ENCODE results near the gene UBE3B. TPM values are rescaled to one million over a fixed set of nuclear protein-coding genes. Genes with fewer than 3 reads are reported as not detected.

The UBE3B gene
- total RNA-seq, 2 experiments from 2014 or later: 32.7 to 33.7 TPM

DNA sequence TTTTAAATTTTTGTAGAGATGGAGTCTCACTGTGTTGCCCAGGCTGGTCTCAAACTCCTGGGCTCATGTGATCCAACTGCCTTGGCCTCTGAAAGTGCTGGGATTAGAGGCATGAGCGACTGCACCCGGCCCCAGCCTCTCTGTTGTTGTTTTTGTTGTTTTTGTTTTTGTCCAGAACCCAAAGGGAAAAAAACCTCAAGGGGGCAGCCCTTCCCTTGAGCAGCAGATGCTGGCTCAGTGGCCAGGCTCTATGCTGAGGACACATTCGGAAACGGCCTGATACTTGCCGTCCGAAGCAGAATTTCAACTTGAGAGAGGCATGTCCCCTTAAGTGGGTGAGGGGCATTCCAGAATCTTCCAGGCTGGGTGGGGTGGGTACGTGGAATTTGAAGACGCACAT is 102.8 kb downstream of the UBE3B start:
- ChIA-PET POLR2A (no interaction called here), CTCF (no interaction called here)

- CTCF ChIA-PET: no interaction called here
- POLR2A ChIA-PET: no interaction called here
Observed at GRCh38 chr12:109580684-109581333, 103.4 kb downstream of the UBE3B start.

DNA sequence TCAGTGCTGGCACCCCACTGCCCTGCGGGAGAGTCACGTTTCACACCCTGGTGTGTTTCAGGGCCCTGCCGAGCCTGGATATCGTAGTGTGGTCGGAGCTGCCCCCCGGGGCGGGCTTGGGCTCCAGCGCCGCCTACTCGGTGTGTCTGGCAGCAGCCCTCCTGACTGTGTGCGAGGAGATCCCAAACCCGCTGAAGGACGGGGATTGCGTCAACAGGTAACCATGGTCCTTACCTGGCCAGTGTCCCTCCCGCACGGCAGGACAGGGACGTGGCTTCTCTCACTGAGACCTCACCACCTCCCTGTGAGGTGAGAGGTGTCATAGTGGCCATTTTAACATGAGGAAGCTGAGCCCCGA is 103.9 kb downstream of the UBE3B start:
- ChIA-PET CTCF (no interaction called here), POLR2A (no interaction called here)

DNA sequence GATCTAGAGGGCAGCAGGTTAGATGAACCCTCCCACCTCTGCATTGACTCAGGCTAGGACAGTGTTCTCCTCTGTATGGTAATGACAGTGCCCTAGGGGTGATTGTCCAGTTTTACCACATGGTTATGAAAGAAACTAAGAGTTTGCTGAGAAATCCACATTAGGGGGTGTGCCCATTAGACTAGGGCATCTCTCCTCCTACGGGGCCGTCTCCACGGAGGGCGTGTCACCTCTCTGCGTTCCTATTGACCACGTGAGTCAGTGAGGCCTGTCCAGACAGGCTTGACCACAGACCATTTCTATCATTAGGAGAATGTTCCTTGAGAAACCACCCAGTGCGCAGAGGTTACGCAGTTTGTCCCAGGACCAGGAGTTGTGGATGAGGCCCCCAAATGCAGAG is 104.4 kb downstream of the UBE3B start:
- ChIA-PET CTCF (no interaction called here), POLR2A (no interaction called here)

- CTCF ChIA-PET: no interaction called here
- POLR2A ChIA-PET: no interaction called here
Observed at GRCh38 chr12:109582636-109583035, 105.2 kb downstream of the UBE3B start.

DNA sequence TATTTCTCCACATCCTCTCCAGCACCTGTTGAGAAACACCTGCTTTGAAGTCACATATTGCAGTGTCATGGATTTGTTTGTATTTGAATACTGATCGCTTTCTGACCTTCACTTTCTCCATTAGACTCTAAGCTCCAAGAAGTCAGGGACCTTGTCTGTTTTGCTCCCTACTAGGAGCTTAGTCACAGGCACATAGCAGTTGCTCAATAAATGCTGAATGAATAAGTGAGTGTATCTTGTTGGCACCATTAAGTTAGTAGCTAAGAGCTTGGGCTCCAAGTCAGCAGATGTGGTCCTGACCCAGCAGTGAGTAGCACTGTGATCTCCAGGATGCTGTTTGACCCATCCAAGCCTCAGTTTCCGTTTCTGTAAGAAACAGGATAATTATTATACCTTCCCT is 106.3 kb downstream of the UBE3B start:
- ChIA-PET POLR2A (no interaction called here), CTCF (no interaction called here)

Other genes with a start within 250 kb of the UBE3B start
- gene FOXN4, start 168.3 kb upstream of the UBE3B start, total RNA-seq: not detected
- not detected for gene MYO1H, start 129.7 kb upstream of the UBE3B start, total RNA-seq
- 10 to 100 TPM; 47.3 to 48.6 TPM for gene KCTD10, start 334 bp upstream of the UBE3B start, total RNA-seq
- 10 to 100 TPM; 49.0 to 49.4 TPM for gene MMAB, start 95.9 kb downstream of the UBE3B start, total RNA-seq
- gene MVK, start 96.2 kb downstream of the UBE3B start, total RNA-seq: 10 to 100 TPM; 16.9 to 17.1 TPM
- 1 to 10 TPM; 2.1 to 2.5 TPM for gene FAM222A, start 236.2 kb downstream of the UBE3B start, total RNA-seq